Nephron (organoid): ENCODE data around the gene GPC5.

Experiments used
- H3K27ac Mint-ChIP-seq, 3 experiments: 2 replicates each; pipeline ENCODE4 v1.8.0; 2020; ENCODE audit warnings: mixed read lengths in 3 of 3, mild to moderate bottlenecking in 2 of 3, moderate library complexity in 1 of 3
- H3K27me3 Mint-ChIP-seq: 2 replicates; pipeline ENCODE4 v1.8.0; 2021; ENCODE audit warnings: low read depth, mild to moderate bottlenecking, moderate library complexity, mixed read lengths
- H3K36me3 Mint-ChIP-seq: 2 replicates; pipeline ENCODE4 v1.8.0; 2020; ENCODE audit warnings: low read depth, mixed read lengths
- H3K4me1 Mint-ChIP-seq: 2 replicates; pipeline ENCODE4 v1.8.0; 2020; ENCODE audit warnings: mixed read lengths
- H3K4me3 Mint-ChIP-seq, 3 experiments: 2 replicates each; pipeline ENCODE4 v1.8.0; 2020; ENCODE audit warnings: mild to moderate bottlenecking in 3 of 3, mixed read lengths in 3 of 3, moderate library complexity in 2 of 3
- H3K9me3 Mint-ChIP-seq: 2 replicates; pipeline ENCODE4 v1.8.0; 2020; ENCODE audit warnings: mixed read lengths
- TF ChIP-seq, protein P1 (sequence below), 3 experiments: fragments of 200-600 bp; sonication (generic); IDR thresholded peaks; one replicate each; pipeline ENCODE4 v1.5.0; 2021; ENCODE audit warnings: antibody characterized with exemption in 3 of 3; ENCODE audit not compliant: unreplicated experiment in 3 of 3

GPC5 gene

DNA sequence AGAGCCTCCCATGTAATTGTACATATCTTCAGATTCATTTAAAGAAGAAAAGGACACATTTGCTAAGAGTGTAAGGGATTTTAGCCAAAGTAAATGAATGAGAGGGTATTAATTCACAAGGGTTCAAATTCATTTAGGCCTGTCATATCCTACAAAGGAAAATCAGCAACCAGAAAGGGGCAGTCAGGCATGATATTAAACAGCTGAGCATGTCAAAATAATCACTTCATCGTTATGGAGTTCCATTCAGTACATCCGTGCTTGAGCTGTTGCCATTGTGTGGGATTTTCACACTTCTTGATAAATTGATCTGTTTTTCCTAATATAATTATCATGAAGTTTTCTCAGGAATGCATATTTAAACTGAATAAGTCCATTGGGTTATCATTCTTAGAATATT is 567.1 kb downstream of the GPC5 start:
- Mint-ChIP-seq H3K27ac (peak overlapping the region in 1 of 3 experiments; percentile 53), H3K9me3 (peaks cover 3% of the 10 kb centered on the region), H3K4me1 (peaks cover 3% of the 10 kb centered on the region), H3K36me3 (no peaks in the 10 kb centered on the region), H3K4me3 (no peak overlapping the region), H3K27me3 (no peaks in the 10 kb centered on the region)
- TF ChIP-seq, protein P1, sequence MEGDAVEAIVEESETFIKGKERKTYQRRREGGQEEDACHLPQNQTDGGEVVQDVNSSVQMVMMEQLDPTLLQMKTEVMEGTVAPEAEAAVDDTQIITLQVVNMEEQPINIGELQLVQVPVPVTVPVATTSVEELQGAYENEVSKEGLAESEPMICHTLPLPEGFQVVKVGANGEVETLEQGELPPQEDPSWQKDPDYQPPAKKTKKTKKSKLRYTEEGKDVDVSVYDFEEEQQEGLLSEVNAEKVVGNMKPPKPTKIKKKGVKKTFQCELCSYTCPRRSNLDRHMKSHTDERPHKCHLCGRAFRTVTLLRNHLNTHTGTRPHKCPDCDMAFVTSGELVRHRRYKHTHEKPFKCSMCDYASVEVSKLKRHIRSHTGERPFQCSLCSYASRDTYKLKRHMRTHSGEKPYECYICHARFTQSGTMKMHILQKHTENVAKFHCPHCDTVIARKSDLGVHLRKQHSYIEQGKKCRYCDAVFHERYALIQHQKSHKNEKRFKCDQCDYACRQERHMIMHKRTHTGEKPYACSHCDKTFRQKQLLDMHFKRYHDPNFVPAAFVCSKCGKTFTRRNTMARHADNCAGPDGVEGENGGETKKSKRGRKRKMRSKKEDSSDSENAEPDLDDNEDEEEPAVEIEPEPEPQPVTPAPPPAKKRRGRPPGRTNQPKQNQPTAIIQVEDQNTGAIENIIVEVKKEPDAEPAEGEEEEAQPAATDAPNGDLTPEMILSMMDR (IDR thresholded peaks at IDR 0.05; ENCODE audit: unreplicated experiment in 3 of 3): no peak

DNA sequence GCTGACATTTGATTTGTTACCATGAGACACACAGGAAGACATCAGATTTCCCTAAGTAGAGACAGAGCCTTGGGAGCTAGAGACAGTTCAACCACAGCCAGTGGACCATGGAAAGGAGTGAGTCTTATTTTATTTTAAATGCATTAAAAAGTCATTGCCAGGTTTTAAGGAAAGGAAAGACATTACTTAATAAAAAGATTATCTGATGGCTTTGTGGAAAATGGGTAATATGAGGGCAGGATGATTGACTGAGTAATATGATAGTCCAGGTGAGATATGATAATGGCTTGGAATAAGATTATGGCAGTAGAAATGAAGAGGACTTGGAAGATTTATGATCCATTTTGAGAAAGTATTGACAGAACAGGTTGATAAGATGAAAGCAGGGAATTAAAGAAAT is 580.1 kb downstream of the GPC5 start:
- no peak overlapping the region for H3K27ac Mint-ChIP-seq
- no peaks in the 10 kb centered on the region for H3K27me3 Mint-ChIP-seq
- no peaks in the 10 kb centered on the region for H3K4me1 Mint-ChIP-seq
- TF ChIP-seq, protein P1 (IDR thresholded peaks at IDR 0.05; ENCODE audit: unreplicated experiment in 3 of 3): no peak
- H3K4me3 Mint-ChIP-seq: no peak overlapping the region
- peaks cover 6% of the 10 kb centered on the region for H3K9me3 Mint-ChIP-seq
- no peaks in the 10 kb centered on the region for H3K36me3 Mint-ChIP-seq

DNA sequence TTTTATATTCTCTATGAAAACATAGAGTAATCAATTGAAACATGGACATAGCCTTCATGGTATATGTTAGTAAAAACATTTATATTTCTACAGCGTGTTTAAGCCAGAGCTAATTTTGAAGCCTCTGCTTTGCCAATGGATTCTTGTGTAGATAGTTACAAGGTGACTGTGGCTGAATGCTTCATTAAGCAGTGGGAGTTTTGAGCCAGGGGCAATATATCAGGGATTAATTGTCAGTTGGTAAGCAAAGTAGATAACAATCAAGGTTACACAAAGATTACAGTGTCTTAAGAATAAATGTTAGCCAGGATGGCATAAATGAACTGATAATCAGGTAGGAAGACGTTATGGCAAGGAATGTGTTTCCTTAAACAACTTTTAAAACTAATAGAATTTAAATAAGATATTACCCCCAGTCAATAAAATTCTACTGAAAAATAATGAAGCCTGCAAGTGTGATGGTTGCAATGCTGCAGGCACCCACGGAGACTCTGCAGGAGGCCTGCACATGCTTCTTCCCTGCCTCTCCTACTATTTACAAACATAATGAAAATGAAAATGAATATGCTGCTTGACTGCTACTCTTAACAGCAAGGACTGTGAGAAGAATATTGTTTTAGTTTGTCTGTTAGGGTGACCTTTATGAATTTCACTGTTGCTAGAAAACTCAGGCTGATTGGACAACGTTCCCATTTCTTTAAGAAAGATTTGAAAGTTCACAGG is 588.5 kb downstream of the GPC5 start:
- Mint-ChIP-seq H3K4me1 (no peaks in the 10 kb centered on the region), H3K4me3 (no peak overlapping the region), H3K36me3 (no peaks in the 10 kb centered on the region), H3K27me3 (no peaks in the 10 kb centered on the region), H3K27ac (no peak overlapping the region), H3K9me3 (no peaks in the 10 kb centered on the region)
- TF ChIP-seq, protein P1 (IDR thresholded peaks at IDR 0.05; ENCODE audit: unreplicated experiment in 3 of 3): no peak

DNA sequence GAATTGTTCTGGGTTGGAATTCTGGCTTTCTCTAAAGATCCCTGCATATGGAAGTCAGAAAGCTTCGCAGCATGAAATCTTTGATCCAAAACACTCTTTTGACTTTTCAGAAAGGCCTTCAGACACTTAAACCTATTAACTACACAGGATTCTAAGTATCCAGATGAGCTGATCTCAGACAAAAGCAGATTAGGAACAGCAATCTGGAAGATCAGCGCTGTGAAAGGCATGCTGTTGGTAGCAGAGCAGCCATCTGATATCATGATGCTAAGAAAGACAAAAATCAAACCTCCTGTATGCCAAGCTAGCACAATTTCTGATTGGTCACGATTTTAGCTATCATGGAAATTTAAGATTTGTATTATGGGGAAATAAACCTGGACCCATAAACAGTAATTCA is 589.9 kb downstream of the GPC5 start:
- H3K4me1 Mint-ChIP-seq: no peaks in the 10 kb centered on the region
- H3K36me3 Mint-ChIP-seq: no peaks in the 10 kb centered on the region
- no peaks in the 10 kb centered on the region for H3K9me3 Mint-ChIP-seq
- TF ChIP-seq, protein P1 (IDR thresholded peaks at IDR 0.05; ENCODE audit: unreplicated experiment in 3 of 3): no peak
- H3K4me3 Mint-ChIP-seq: no peak overlapping the region
- no peaks in the 10 kb centered on the region for H3K27me3 Mint-ChIP-seq
- H3K27ac Mint-ChIP-seq: no peak overlapping the region

DNA sequence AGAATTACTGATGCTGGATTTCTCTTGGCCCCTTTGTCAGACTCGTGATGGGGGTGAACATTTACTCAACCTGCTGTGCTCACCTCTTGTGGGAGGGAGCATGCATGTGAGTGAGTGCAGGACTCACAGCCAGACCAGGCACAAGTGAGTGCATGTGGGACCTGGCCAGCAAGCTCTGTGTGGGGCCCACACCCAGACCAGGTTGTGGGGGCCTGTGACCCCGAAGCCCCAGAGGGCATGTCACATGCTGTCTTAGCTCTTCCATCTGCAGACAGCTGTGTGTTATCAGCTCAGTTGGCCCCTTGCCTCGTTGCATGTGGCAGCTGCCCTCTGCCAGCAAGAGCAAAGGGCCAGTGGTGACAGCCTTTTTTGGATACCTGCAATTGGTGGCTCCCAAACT is 614.4 kb downstream of the GPC5 start:
- TF ChIP-seq, protein P1 (IDR thresholded peaks at IDR 0.05; ENCODE audit: unreplicated experiment in 3 of 3): no peak
- H3K4me1 Mint-ChIP-seq: no peaks in the 10 kb centered on the region
- H3K9me3 Mint-ChIP-seq: peaks cover 2% of the 10 kb centered on the region
- no peak overlapping the region for H3K27ac Mint-ChIP-seq
- H3K4me3 Mint-ChIP-seq: no peak overlapping the region
- H3K36me3 Mint-ChIP-seq: no peaks in the 10 kb centered on the region
- no peaks in the 10 kb centered on the region for H3K27me3 Mint-ChIP-seq

DNA sequence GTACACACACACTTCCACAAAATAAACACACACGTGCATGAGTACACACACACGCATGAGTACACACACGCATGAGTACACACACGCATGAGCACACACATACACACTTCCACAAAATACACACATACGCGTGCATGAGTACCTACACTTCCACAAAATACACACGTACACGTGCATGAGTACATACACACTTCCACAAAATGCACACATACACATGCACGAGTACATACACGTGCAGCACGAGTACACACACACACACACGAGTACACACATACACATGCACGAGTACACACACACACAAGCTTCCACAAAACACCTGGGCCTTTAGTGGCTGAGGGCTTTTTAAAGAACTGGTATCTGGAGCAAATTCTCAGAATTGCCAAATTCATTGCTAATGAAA is 619.3 kb downstream of the GPC5 start:
- TF ChIP-seq, protein P1 (IDR thresholded peaks at IDR 0.05; ENCODE audit: unreplicated experiment in 3 of 3): no peak
- Mint-ChIP-seq H3K4me1 (no peaks in the 10 kb centered on the region), H3K4me3 (no peak overlapping the region), H3K27ac (no peak overlapping the region), H3K36me3 (no peaks in the 10 kb centered on the region), H3K9me3 (no peaks in the 10 kb centered on the region), H3K27me3 (no peaks in the 10 kb centered on the region)
